DMS 273 (cell line): ENCODE results near the gene CCDC6.

Experiments
- DNase-seq: peaks from one replicate; lab custom pipeline; 2025; ENCODE audit not compliant: unreplicated experiment; lab: John Stamatoyannopoulos, UW

The CCDC6 gene

DNA sequence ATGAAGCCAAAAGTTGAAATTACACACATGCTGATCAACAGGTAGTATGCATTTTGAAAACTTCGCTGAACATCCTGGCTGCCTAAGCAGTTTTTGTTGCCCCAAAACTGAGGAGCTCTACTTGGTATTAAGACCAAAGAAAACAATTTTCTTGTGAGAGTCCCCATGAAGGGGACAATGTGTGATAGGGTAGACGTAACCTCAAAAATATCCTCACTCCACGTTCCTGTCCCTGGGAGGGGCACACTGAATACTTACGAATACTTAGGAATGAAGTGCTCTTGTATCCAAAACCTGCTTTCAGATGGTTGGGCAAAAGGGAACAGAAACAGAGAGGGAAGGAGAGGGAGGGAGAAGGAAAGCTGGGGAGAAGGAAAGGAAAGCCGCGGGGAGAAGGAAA, 24.7 kb downstream of the CCDC6 start:
- DNase-seq = no peak

DNA sequence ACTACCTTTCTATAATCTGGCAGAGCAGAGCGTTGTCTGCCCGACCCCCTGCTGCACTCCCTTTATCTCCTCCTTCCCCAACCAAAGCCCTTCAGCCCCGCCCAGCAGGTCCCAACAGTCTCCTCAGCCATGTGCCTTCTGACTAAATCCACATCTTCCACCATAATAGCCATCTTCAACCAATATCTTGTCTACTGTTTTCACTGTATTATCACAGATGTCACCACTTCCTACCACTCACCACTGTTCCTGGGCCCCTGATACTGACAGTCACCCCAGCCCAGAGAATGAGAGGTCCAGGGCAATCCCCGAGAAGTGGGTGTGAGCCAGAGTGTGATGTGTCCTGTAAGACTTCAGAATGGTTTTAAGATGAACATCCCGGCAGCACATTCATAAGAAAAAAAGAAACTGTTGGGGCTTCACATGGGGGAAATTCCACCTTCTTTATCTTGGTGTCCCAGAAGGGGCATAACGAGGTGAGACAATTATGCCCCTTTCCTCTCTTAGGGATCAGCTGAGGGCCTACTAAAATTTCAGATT, 25.3 kb downstream of the CCDC6 start:
- no peak for DNase-seq

DNA sequence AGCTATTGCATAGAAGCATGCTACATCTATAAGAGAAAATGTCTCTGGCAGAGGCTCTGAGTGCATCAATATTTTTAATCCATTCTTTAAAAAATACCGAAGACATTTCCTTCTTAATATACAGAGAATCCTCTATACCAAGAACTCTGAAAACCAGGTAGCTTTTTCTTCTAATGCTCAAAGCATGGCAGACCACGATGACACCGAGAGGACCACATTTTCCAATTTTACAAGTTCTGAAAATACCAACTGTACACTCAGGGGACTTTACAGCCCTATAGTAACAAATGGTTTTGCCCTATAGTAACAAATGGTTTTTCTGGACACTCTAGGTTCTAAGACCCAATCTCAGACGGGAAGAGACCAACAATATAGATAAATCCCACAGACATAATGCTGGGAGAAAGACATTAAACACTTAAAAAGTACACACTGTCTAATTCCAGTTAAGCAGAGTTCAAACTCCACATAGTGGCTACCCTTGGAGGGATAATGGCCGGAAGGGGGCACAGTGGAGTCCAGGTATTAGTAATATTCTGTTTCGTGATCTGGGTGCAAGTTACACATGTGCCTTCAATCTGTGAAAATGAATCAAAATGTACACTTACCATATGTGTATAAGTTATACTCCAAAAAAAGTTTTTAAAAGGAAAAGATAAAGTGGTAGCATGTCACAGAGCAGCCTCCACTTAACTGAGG, 26.2 kb downstream of the CCDC6 start:
- no peak for DNase-seq

DNA sequence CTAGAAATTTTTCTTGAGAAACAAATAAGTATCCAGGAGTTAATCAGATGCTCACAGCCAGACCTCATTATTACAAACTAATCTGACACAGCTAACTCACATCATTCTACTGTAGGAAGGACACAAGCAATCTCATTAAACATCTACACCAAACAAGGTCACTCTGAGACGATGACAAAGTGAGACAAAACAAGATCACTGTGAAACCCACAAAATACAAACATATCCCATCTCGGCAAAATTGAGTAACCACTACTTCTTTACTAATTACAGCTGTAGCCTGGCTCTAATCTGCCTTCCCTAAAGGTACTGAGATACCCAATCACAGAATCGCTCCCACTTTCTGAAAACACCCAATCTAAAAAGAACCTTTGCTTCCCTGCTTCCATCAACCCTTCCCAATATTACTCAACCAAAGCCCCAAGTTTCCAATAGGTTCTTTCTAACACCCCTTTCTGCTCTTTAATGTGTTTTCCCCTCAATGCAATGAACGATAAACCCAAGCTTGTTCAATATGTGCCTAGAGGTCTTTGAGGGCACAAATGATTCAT, 26.9 kb downstream of the CCDC6 start:
- DNase-seq = no peak

- DNase-seq = no peak
These were observed 27.4 kb downstream of the CCDC6 start for GRCh38 chr10:59878915-59879314.

DNA sequence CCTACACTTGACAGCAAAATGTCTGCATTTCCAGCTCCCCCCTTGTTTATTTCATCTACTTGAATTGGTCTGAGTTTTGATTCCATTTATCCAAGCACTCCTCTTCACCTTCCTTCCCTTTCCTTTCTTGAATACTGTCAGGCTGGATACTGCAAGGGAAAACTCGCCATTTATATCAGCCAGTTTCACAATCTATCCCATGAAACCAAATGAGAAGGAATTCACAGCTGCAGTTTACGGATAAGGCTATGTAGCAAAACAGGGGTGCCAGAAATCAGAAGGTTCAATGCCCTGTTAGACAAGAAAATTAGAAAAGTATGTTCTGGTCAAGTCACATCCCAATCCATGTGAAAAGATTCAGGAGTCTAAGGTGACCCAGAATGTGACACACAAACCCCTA, 28.1 kb downstream of the CCDC6 start:
- DNase-seq = no peak

DNA sequence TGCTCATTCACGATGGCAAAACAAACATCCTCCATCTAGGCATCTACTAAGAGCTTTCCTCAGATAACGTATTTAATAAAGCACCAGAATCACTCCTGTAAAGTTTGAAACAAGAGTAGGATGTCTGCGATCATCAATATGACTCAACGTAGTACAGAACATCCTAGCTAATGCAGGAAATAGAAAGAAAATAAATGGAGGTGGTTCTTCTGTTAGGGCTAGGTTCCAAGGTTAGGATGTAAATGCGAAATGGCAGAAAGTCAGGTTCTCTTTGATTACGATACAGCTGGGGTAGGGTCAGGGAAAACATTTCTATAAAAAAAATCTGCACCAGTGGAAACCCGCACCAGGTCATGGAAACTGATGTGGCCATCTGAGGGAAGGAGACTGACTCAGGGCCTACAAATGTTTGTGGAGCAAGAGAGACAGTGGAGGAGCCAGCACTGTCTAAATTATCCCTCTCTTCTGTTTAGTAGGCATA, 29.1 kb downstream of the CCDC6 start:
- no peak for DNase-seq

GRCh38 chr10:59876695-59877094, 29.7 kb downstream of the CCDC6 start:
- DNase-seq = no peak

DNA sequence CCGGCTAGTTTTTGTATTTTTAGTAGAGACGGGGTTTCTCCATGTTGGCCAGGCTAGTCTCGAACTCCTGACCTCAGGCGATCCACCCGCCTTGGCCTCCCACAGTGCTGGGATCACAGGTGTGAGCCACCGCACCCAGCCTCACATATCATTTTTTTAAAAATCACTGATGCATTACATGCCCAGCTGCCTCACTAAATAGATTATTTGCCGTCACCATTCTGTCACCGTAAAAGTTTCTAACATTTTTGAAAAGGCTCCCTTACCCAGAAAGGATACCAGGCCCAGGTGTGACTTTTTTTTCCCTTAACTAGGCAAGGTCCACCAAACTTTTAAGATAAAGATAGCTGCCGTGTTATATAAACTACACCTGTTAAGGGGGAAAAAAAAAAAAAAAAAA, 30.1 kb downstream of the CCDC6 start:
- DNase-seq = peak; percentile 47

- no peak for DNase-seq
These were observed 32.5 kb downstream of the CCDC6 start for GRCh38 chr10:59873896-59874295.

DNA sequence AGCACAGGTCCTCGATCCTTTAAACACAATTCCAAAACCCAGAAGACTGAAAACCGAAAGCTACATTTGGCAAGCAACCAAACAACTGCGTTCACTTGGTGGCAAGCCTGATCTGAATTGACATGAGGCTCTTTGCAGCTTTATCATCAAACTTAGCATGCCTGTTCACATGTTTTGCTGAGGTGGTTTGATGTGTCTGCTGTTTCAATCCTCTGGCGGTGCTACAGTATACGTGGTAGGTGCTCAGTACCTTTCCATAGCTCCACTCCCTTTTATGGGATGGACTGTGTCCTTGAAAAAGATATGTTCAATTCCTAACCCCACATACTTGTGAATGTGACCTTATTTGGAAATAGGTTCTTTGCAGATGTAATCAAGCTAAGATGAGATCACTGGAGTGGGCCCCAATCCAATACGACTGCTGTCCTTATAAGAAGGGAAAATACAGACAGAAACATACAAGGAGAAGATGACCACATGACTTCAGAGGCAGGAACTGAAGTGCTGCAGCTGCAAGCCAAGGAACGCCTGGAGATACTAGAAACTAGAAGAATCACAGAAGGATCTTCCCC, 33.4 kb downstream of the CCDC6 start:
- peak; percentile 83 for DNase-seq

DNA sequence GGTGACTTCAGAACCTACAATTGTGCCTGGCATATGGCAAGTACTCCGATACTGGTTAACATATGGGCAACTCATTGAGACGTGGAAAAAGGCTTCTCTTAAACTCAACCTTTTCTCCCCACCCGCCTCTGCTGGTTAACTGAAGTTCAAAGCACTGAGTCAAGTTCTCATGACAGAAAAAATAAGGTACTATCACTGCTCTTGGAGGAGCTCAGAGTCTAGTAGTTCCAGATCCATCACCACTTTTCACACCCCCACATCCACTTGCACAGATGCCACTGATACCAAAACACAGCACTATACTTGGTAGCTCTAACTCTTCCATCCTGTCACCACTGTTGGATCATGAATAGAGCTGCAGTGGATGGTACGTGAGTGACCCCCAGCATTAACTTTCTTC, 36.2 kb downstream of the CCDC6 start:
- peak; percentile 62 for DNase-seq

DNA sequence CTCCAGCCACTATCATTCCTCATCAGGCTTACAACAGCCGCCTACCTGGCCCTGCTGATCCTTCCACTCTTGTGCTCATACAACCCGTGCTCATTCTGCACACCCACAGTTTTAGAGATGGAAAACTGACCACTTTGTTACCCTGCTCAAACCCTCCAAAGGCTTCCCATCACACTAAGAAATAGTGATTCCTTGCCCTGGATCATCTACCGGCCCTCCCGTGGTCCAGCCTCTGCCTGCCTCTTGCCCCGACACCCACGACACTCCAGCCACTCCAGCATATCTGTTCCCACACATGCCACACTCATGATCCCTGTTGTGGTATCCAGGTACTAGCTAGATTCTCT, 36.8 kb downstream of the CCDC6 start:
- DNase-seq = no peak

DNA sequence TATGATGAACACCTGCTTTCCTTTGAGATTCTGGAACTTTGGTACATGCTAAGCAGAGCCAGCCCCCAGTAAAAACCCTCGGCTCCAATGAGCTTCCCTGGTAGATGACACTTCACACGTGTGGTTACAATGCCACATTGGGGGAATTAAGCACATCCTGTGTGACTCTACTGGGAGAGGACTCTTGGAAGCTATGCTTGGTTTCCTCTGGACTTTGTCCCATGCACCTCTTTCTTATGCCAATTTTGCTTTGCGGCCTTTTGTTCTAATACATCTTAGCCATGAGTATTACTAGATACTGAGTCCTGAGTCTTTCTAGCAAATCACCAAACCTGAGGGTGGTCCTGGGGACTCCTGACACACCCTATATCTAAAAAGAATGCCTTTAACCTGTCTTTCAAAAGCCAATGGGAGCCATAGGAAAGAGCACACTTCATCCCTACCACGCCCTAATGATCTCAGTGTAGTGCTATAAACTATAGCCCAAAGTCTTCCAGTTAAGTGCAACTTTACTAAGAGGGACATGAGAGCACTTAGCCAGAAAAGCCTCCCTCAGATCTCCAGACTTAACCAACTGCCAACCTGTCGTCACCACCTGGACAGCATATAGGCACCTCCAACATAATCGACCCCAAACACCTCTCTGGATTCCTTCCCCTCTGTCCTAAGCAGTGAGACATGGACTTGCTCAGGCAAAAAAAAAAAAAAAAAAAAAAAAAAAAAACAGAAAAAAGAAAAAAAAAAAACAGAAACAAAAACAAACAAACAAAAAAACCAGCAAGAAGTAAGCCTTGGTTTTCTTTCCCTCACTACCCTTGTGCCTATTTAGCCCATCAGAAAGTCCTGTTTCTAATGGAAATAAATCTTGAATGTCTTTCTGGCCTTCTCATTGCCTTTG, 37.4 kb downstream of the CCDC6 start:
- DNase-seq = no peak

DNA sequence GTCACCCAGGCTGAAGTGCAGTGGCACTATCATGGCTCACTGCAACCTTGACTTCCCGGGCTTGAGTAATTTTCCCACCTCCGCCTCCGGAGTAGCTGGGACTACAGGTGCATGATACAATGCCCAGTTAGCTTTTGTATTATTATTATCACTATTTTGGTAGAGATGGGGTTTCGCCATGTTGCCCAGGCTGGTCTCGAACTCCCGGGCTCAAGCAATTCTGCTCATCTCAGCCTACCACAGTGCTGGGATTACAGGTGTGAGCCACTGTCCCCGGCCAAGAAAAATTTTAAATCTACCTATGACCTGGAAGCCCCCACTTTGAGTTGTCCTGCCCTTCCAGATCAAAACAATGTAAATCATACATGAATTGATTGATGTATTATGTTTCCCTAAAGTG, 38.8 kb downstream of the CCDC6 start:
- no peak for DNase-seq

DNA sequence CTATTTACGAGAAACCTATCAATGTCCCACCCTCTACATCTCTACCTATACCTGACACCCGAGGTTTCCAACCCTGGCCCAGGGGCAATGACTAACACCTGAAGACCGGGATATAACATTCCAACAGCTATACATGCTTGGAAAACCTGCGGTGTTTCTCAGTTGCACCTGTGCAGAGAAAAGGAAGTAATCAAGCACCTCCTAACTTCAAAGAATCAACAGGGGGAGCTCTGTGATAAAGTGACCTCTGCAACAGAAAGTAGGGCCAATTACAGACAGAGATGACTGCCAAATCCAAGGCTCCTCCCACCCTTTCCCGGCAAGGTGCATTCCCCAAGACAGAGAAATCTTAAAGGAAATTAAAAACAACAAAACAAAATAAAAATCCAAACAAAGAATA, 41.3 kb downstream of the CCDC6 start:
- peak; percentile 48 for DNase-seq

DNA sequence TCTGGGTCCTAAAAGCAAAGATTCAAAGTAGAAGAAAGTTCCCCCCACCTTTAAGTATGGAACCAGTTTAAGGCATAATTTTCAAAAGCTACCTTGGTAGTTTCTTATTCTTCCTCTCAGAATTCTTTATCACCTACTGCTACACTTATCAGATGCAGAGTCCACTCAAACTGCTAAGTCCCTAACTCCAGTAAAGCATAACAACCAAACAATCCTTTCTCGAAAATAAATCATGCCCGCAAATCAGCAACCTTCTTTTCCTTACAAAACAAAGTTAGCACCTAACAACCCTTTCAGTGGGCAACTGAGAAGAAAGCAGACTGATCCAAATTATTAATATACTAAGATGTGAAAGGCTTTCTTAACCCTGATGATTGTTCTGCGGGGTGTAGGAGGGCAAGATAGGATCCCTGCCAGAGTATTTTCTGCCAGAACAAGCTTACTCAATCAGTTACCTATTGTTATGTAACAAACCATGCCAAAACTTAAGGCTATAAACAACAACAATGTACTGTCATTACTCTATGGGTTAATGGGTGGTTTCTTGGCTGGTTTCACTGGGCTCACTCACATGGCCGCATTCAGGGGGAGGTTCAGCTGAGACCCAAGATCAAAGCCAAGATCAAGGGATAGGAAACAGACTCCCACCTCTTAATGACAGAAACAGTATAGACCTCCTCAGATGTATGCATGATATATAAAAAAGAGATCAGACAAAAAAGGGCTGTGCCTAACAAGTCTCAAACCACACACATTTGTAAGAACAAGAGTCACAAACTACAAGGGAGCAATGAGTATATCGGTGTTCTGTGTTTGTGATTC, 42.0 kb downstream of the CCDC6 start:
- no peak for DNase-seq

GRCh38 chr10:59859570-59859969, 46.8 kb downstream of the CCDC6 start:
- DNase-seq = no peak

- DNase-seq = no peak
These were observed 48.4 kb downstream of the CCDC6 start for GRCh38 chr10:59857921-59858320.

DNA sequence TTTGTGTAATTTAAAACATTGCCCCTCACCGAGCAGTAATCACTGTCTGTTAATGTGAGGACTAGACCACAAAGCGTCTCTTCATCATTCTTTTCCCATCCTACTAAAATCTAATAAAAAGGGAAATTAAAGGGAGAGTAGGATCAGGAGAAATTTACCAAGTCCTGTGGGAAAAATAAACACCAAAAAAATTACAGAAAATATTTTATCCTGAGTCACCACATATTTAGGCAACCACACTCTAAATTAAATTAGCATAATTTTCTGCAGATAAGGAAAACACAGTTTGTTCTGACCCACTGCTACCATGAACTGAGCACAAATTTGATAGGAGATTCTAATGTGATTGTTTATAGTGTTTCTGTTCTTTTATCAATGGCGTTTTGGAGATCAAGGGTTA, 49.3 kb downstream of the CCDC6 start:
- DNase-seq = no peak

- no peak for DNase-seq
These were observed 50.3 kb downstream of the CCDC6 start for GRCh38 chr10:59856104-59856503.
